Body of pancreas (tissue), 4 donors: ENCODE results near the gene MTCH1. TPM values are rescaled to one million over a fixed set of nuclear protein-coding genes. Genes with fewer than 3 reads are reported as not detected.

Source experiments
- ATAC-seq: fragments of 150-250 bp; one replicate; pipeline ENCODE4 v1.9.1; 2016
- DNase-seq, 4 donors: peaks; one replicate each; pipeline ENCODE4 v3.0.0-alpha.2; 2019
- H3K27ac ChIP-seq, 4 donors: fragments of 200-600 bp; sonication (generic); 1 replicate in 3 of 4; 2 replicates in 1 of 4; pipeline versions ENCODE4 v1.5.1 to v1.6.1; 2016 to 2019; ENCODE audit warnings: mild to moderate bottlenecking in 1 of 4, mixed read lengths in 1 of 4, moderate library complexity in 1 of 4
- H3K27me3 ChIP-seq, 2 donors: fragments of 200-600 bp; sonication (generic); one replicate each; pipeline ENCODE4 v1.6.0; 2016; ENCODE audit warnings: mild to moderate bottlenecking in 1 of 2
- H3K36me3 ChIP-seq, 2 donors: fragments of 200-600 bp; sonication (generic); replicated peaks in 1 of 2; 2 replicates each; pipeline ENCODE4 v1.5.1; 2016; ENCODE audit warnings: low read depth in 2 of 2; ENCODE audit not compliant: insufficient read depth in 1 of 2
- H3K4me1 ChIP-seq: fragments of 200-600 bp; sonication (generic); one replicate; pipeline ENCODE4 v1.6.0; 2016
- H3K4me3 ChIP-seq, 2 donors: fragments of 200-600 bp; sonication (generic); 1 replicate in 1 of 2; 2 replicates in 1 of 2; pipeline ENCODE4 v1.5.1; 2016 to 2019
- H3K9me3 ChIP-seq, 3 donors: fragments of 200-600 bp; sonication (generic); 1 replicate in 2 of 3; 2 replicates in 1 of 3; pipeline ENCODE4 v1.5.1; 2016
- CTCF ChIP-seq, 7 experiments: fragments of 450-650 bp in 4 of 7; fragments of 200-600 bp in 3 of 7; sonication (generic) in 3 of 7; IDR thresholded peaks; one replicate each; pipeline ENCODE4 v1.5.1; 2016 to 2019; ENCODE audit warnings: antibody characterized with exemption in 7 of 7
- POLR2A ChIP-seq, 3 donors: fragments of 450-650 bp; IDR thresholded peaks; one replicate each; pipeline ENCODE4 v1.6.1; 2016; ENCODE audit warnings: antibody characterized with exemption in 3 of 3, mild to moderate bottlenecking in 2 of 3
- WGBS, 2 donors: methylation state at CpG; one replicate each; pipeline ENCODE4 v1.1.5; 2017; 5-methylcytosine and 5-hydroxymethylcytosine counted together
- intact Hi-C: fragments of 100-400 bp; cut with DNase I; formaldehyde crosslinking; loops from one replicate; pipeline ENCODE4 v1.15.1; 2023
- total RNA-seq, 2 donors: library from RNA; depleted of rRNA; stranded (reverse); fragments of >200 nt; gene quantifications; one replicate each; pipeline ENCODE4 v1.1.0, GENCODE V29; 2016

MTCH1 gene
- total RNA-seq, 2 donors from 2014 or later: 152 to 198 TPM

- intact Hi-C loops: no loop called here
- TF ChIP-seq POLR2A (IDR thresholded peaks at IDR 0.05): no peak
- no peak for TF ChIP-seq CTCF (IDR thresholded peaks at IDR 0.05)
- no peaks in the 10 kb centered on the region for H3K9me3 ChIP-seq
- H3K4me3 ChIP-seq: no peak overlapping the region
- 83 to 91% methylated on average over 4 of the region's 4 CpGs for WGBS, 2 donors
- H3K27me3 ChIP-seq: no peaks in the 10 kb centered on the region
- ATAC-seq (no peak), DNase-seq (no peak)
- no peak overlapping the region for H3K27ac ChIP-seq
- H3K4me1 ChIP-seq: no peaks in the 10 kb centered on the region
- peaks cover 0 to 6% of the 10 kb centered on the region in 2 donors for H3K36me3 ChIP-seq
Measured at GRCh38 chr6:36925809-36926208, 60.2 kb downstream of the MTCH1 start.

GRCh38 chr6:36924778-36925374 lies 61.1 kb downstream of the MTCH1 start:
- no peaks in the 10 kb centered on the region for H3K27me3 ChIP-seq
- no peak for ATAC-seq
- peaks cover 6% of the 10 kb centered on the region for H3K4me1 ChIP-seq
- TF ChIP-seq CTCF (IDR thresholded peaks at IDR 0.05): no peak
- no peak for TF ChIP-seq POLR2A (IDR thresholded peaks at IDR 0.05)
- no peak overlapping the region for H3K27ac ChIP-seq
- intact Hi-C loops: no loop called here
- DNase-seq: no peak
- no peaks in the 10 kb centered on the region for H3K9me3 ChIP-seq
- no peak overlapping the region for H3K4me3 ChIP-seq
- peaks cover 0 to 6% of the 10 kb centered on the region in 2 donors for H3K36me3 ChIP-seq
- WGBS, 2 donors: 86 to 98% methylated on average over 5 of the region's 5 CpGs

- no peaks in the 10 kb centered on the region for H3K27me3 ChIP-seq
- no peak for DNase-seq
- H3K36me3 ChIP-seq: peaks cover 0 to 6% of the 10 kb centered on the region in 2 donors
- no peak overlapping the region for H3K27ac ChIP-seq
- no peaks in the 10 kb centered on the region for H3K9me3 ChIP-seq
- no peak for TF ChIP-seq CTCF (IDR thresholded peaks at IDR 0.05)
- no peak for TF ChIP-seq POLR2A (IDR thresholded peaks at IDR 0.05)
- H3K4me3 ChIP-seq: no peak overlapping the region
- 90% methylated on average over 4 of the region's 4 CpGs for WGBS, 2 donors
- intact Hi-C loops: no loop called here
- ATAC-seq: no peak
- H3K4me1 ChIP-seq: peaks cover 10% of the 10 kb centered on the region
Measured at GRCh38 chr6:36924131-36924530, 61.9 kb downstream of the MTCH1 start.

- Histone ChIP-seq H3K9me3 (no peaks in the 10 kb centered on the region), H3K36me3 (peaks cover 0 to 7% of the 10 kb centered on the region in 2 donors), H3K4me3 (no peak overlapping the region), H3K4me1 (peaks cover 14% of the 10 kb centered on the region), H3K27me3 (no peaks in the 10 kb centered on the region), H3K27ac (peak overlapping the region in 1 of 4 donors; percentile 41)
- WGBS, 2 donors: 80% methylated on average over 5 of the region's 5 CpGs
- intact Hi-C loops: no loop called here
- ATAC-seq: no peak
- no peak for DNase-seq
- TF ChIP-seq POLR2A (IDR thresholded peaks at IDR 0.05) (no peak), CTCF (IDR thresholded peaks at IDR 0.05) (no peak)
Measured at GRCh38 chr6:36920546-36920945, 65.5 kb downstream of the MTCH1 start.

- DNase-seq (peak; percentile 22 to 69 (median 53)), ATAC-seq (peak; percentile 81)
- H3K27me3 ChIP-seq: no peaks in the 10 kb centered on the region
- H3K4me3 ChIP-seq: no peak overlapping the region
- intact Hi-C loops: no loop called here
- peaks cover 14% of the 10 kb centered on the region for H3K4me1 ChIP-seq
- no peak for TF ChIP-seq POLR2A (IDR thresholded peaks at IDR 0.05)
- TF ChIP-seq CTCF (IDR thresholded peaks at IDR 0.05): no peak
- no peaks in the 10 kb centered on the region for H3K9me3 ChIP-seq
- H3K27ac ChIP-seq: peak overlapping the region in 1 of 4 donors; percentile 41
- 83 to 92% methylated on average over 4 of the region's 4 CpGs for WGBS, 2 donors
- peaks cover 0 to 7% of the 10 kb centered on the region in 2 donors for H3K36me3 ChIP-seq
Measured at GRCh38 chr6:36920049-36920448, 65.9 kb downstream of the MTCH1 start.
